ENCODE measurements around the gene KLF7. TPM values are rescaled to one million over a fixed set of nuclear protein-coding genes. Genes with fewer than 3 reads are reported as not detected.

Gene KLF7
- polyA plus RNA-seq, 2 of the 4 experiments (the other 2 are of a cell fraction): 17.8 to 29.8 TPM

GRCh38 chr2:207180741-207181140 is 15.0 kb upstream of the KLF7 start:
- POLR2A ChIA-PET: no interaction called here
- DNase-seq (ENCODE audit: low read depth in 1 of 2, low spot score in 1 of 2) (no peak), FAIRE-seq (no peak)

More at GRCh38 chr2:207180741-207181140, 15.0 kb upstream of the KLF7 start:
- H3K9me3 ChIP-seq: no peaks in the 10 kb centered on the region
- CTCF ChIA-PET: interaction anchor here (0.7 to 1.3 kb wide), 3 partner anchors 12 to 380 kb away, joined by 3 read pairs; no protein-coding TSS in a partner anchor
- no peak overlapping the region for H3K4me3 ChIP-seq
- no peak overlapping the region for H3K27ac ChIP-seq
- peaks cover 22% of the 10 kb centered on the region for H3K4me1 ChIP-seq
- no peak for ATAC-seq
- no peak overlapping the region for H3K4me2 ChIP-seq
- TF ChIP-seq BCL3 (IDR thresholded peaks at IDR 0.05): no peak
- TF ChIP-seq PHF8 (IDR thresholded peaks at IDR 0.05; ENCODE audit: borderline replicate concordance, low read depth): no peak
- TF ChIP-seq ZC3H11A (IDR thresholded peaks at IDR 0.05): no peak
- no peak for TF ChIP-seq POLR2AphosphoS2 (conservative IDR thresholded peaks at IDR 0.05; ENCODE audit: low read length)
- no peak for TF ChIP-seq RCOR1 (IDR thresholded peaks at IDR 0.05; ENCODE audit: low read depth, low read length)
- TF ChIP-seq CHD4 (IDR thresholded peaks at IDR 0.05; ENCODE audit: borderline replicate concordance): no peak
- no peak for TF ChIP-seq KDM5A (IDR thresholded peaks at IDR 0.05)
- no peak for TF ChIP-seq CBX2 (IDR thresholded peaks at IDR 0.05; ENCODE audit: borderline replicate concordance, low read depth)
- TF ChIP-seq MAX (IDR thresholded peaks at IDR 0.05): no peak
- no peak for TF ChIP-seq EHF (CRISPR knock-in tag; IDR thresholded peaks at IDR 0.05)
- TF ChIP-seq RARB (CRISPR knock-in tag; IDR thresholded peaks at IDR 0.05): no peak
- no peak for TF ChIP-seq ATOH8 (CRISPR knock-in tag; IDR thresholded peaks at IDR 0.05; ENCODE audit: low read depth)
- TF ChIP-seq ELK1 (IDR thresholded peaks at IDR 0.05; ENCODE audit: low read depth, low read length): no peak
- no peak for TF ChIP-seq NFE2L2 (conservative IDR thresholded peaks at IDR 0.05; ENCODE audit: low read length)
- no peak for TF ChIP-seq CTCF (IDR thresholded peaks at IDR 0.05)
- no peak for TF ChIP-seq ZSCAN20 (CRISPR knock-in tag; IDR thresholded peaks at IDR 0.05)
- no peak for TF ChIP-seq HMGXB4 (CRISPR knock-in tag; IDR thresholded peaks at IDR 0.05; ENCODE audit: borderline replicate concordance)
- TF ChIP-seq MAFK (IDR thresholded peaks at IDR 0.05; ENCODE audit: partially characterized antibody): no peak
- TF ChIP-seq SMC3 (IDR thresholded peaks at IDR 0.05): no peak
- TF ChIP-seq HOXA7 (CRISPR knock-in tag; IDR thresholded peaks at IDR 0.05): no peak

Data from A549 (cell line).